ENCODE data around the gene SGK2.

GRCh38 chr20:43536041-43536816, 22.6 kb upstream of the SGK2 start:
- TF ChIP-seq CTCF (IDR thresholded peaks at IDR 0.05; ENCODE audit: low read depth, low read length, poor library complexity, severe bottlenecking) (no peak), EZH2phosphoT487 (IDR thresholded peaks at IDR 0.05; ENCODE audit: borderline replicate concordance, low read length) (no peak)

Data from DOHH2 (cell line).